ENCODE results near the gene CRIM1.
A peak's percentile ranks its signal among the peaks of the same experiment; 100 is the strongest.

The CRIM1 gene

GRCh38 chr2:36490749-36491148 lies 135.2 kb downstream of the CRIM1 start:
- DNase-seq = no peak

DNA sequence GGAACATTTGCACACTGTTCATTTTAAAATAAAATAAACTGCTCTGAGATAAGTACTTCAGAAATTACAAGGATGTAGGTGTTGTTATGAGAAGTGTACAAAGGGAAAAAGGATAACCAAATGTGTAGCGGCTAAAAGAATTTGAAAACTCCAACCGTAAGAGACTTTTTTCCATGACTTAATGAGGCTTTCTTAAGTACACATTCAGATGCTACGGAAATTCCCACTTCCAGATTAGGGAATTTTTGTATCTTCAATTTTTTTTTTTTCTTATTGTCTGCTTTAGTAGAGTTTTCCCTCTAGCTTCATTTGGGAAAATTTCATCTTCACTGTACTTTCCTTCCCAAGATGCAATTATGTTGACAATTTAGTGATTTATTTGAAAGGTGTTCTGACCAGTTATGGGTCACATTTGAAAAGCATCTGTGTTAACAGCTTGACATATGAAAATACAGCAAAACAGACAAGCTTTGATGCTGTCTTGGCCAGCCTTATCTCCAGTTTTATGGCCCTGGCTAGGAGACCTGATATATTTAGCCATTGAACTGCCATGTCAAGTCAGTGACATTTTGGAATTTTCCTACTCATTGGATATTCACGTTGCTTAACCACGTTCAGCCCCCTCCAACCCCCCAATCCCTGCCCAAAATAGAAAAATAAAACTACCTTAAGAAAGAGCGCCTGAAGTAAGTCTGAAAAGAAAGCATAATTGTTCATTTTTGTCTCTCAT lies 136.8 kb downstream of the CRIM1 start:
- DNase-seq = no peak

DNA sequence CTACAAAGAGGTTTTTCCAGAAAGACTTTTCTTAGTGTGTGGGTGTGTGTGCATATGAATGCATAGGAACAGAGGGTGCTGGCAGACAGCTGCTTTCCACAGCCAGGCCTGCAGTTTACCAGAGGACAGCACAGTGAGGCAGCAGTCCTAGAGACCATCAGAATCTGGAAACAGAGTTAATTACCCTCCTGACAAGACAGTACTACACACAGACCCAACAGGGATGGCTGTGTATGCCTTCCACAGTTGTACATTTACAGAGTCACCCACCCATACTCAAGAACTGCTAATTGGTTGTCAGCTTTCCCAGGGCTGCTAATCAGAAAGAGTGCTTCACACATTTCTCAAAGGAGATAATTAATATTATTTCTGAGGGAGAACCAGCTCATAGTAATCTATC lies 137.7 kb downstream of the CRIM1 start:
- no peak for DNase-seq

DNA sequence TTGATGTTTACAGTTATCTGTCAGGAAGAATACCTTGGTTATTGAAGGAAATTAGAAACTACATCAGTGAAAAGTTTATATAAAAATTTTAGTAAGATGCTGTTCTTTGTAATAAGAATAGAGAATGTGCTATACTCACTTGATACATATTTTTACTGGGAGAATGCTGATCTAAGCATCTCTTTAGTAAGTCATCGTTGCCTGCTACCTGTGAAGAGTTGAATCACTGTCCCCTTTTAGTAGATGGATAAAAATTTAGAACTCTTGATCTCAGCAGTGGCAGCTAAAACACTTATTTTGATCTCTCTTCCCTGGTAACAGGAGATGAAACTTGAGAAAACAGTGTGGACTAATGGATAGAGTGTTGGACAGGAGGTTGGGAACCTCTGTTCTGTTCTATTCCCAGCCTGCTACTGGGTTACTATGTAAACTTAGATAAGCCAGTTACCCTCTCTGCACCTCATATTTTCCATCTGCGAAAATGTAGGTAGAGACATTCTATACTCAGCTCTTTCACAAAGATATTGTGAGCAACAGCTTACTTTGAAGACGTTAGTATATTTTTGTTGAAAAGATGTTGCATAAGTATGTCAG lies 142.1 kb downstream of the CRIM1 start:
- DNase-seq = no peak

- DNase-seq = no peak
These were observed 143.7 kb downstream of the CRIM1 start for GRCh38 chr2:36499128-36499820.

- DNase-seq = no peak
These were observed 144.5 kb downstream of the CRIM1 start for GRCh38 chr2:36500072-36500471.

GRCh38 chr2:36502081-36502480 lies 146.5 kb downstream of the CRIM1 start:
- DNase-seq = no peak

DNA sequence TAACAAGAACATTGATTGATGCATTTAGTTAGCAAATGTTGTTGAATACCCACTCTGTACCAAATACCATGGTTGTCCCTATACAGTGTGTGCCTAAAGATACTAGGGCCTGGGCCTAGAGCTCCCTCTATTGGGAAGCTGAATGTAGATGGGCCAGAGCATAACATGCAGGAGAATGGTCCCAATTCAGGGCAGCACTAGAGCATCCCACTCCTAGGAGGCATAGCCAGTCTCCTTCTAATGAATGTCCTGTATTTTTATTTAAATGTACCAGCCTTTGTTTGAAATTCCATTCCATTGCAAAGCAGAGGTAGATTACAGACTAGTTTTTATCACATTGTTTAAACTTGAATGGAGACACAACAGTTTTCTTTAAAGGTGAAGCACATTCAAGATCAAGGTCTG lies 151.8 kb downstream of the CRIM1 start:
- DNase-seq = peak; percentile 10

- DNase-seq = no peak
These were observed 153.5 kb downstream of the CRIM1 start for GRCh38 chr2:36509075-36509474.

DNA sequence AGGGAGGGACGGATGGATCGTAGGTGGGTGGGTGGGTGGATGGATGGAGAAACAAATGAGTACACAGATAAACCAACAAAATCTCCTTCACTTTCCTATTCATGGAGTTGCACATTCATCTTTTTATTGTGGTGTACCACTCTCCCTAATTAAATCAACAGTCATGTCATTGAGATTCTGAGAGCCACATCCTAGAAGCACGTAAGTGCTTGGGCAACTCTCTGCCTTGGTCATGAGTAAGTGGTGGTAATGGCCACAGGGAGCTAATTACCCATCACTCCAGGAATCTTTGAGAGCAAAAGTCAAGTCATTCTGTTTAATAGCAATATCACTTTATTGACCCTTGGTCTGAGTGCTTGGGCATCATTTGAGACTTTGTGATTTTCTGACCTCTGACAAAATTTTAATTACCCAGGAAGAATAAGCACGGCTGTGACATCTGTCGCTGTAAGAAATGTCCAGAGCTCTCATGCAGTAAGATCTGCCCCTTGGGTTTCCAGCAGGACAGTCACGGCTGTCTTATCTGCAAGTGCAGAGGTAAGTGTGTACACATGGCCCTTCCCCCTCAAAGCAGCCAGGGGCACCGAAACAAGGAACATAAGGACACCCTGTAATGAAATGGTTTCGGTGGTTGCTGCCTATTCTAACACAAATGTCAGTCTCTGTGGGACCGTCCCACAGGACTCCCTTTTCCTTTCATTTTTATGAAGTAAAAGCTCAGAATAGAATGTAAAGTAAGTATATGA lies 156.5 kb downstream of the CRIM1 start:
- no peak for DNase-seq

DNA sequence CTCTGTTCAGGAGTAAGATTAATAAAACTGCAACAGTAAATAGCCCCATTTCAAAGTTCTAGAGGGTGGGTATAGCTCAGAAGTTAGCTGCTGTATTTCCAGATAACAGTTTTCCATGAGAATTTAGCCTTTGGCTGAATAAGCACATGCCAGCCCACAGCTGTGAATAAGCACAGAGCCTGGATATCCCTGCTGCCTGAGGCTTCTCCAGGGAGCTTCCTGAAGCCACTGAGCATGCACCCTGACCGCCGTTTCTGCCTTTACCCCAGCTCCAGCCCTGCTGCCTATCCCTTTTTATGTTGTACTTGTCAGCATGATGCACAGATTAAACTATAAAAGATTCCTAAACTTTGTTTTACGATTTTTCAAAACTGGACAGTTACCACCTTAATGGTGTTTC lies 157.1 kb downstream of the CRIM1 start:
- no peak for DNase-seq

DNA sequence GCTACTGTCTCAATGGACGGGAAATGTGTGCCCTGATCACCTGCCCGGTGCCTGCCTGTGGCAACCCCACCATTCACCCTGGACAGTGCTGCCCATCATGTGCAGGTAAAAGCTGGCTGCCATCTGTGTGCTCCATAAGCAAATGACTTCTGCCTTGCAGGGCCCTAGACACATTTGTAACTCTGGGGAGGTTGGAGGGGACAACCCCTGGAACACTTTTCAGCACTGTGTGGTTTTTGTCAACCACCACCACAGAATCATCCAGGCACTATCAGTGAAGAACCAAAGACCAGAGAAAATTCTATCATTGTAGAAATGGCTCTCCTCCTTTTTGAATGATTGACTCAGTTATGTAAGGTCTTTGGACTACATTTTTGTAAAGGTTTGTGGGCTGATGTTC lies 158.1 kb downstream of the CRIM1 start:
- no peak for DNase-seq

DNA sequence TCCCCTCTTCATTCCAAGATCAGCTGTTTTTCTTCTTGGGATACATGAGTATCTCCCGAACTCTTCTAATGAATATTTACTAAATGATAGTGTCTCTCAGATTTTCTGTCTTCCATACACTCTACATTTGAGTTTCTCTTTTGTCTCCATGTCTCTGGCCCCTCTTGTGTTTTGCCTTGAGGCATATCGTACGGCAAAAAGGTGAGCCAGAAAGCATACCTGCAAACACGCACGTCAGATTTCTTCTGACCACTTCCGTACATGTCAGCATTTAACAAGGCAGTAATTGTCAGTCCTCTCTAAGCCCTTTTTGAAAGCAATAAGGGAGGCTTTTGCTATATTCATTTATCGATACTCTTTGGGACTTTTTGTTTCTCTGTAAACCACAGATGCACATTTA lies 160.0 kb downstream of the CRIM1 start:
- no peak for DNase-seq

GRCh38 chr2:36516136-36516870 lies 160.7 kb downstream of the CRIM1 start:
- DNase-seq = no peak

GRCh38 chr2:36520431-36520830 lies 164.9 kb downstream of the CRIM1 start:
- DNase-seq = no peak

DNA sequence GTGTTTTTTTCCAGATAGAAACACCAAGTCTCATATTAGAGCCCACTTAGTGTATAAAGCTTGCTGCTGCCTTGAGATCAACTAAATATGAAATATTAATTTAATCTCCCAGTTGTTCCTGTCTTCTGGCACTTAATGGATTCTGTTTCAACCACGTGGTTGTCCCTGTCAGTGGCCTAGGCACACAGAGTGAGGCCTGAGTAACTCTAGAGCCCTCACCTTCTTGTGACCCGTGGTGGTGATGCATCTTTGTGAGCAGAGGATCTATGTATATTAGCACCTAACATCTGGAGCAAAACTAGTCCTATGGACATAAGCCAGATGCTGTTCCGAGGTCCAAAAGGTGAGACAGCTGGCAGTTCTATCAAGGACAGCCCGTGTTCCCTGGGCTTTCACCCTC lies 167.6 kb downstream of the CRIM1 start:
- DNase-seq = no peak

- DNase-seq = no peak
These were observed 169.7 kb downstream of the CRIM1 start for GRCh38 chr2:36525245-36525644.

DNA sequence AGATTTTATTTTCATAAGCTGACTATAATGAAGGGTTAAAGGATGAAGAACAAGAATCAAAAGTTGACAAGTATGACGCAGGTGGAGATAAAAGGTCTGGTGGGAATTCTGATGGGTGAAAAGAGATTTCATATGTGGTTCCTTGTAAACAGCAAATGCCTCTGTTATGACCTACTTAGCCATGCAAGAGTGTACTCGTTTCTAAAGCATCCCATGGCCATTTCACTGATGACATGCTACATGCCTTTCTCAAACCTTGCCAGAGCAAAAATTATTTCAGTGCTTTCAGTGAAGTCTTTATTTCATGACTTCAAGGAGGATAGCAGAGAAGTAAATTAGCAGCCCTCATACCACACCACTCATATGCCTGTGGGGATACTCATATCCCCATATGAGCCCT lies 170.6 kb downstream of the CRIM1 start:
- no peak for DNase-seq

DNA sequence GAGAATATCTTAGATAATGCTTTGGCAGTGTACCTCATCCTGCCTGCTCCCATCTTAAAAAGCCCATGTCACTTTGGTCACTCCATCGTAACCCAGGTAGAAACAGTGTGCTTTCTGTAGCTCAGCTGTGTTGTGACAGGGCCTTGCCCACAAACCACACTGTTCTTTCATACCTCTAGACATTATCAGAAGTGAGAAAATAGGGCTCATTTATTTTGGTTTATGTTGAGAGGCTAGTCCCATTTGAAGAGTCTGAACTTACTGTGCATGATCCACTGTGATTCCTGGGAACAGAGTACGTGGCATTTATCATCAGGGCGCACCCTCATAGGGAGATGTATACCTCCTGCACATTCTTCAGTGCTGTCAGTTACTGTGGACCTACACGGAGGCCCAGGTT lies 172.7 kb downstream of the CRIM1 start:
- no peak for DNase-seq

DNA sequence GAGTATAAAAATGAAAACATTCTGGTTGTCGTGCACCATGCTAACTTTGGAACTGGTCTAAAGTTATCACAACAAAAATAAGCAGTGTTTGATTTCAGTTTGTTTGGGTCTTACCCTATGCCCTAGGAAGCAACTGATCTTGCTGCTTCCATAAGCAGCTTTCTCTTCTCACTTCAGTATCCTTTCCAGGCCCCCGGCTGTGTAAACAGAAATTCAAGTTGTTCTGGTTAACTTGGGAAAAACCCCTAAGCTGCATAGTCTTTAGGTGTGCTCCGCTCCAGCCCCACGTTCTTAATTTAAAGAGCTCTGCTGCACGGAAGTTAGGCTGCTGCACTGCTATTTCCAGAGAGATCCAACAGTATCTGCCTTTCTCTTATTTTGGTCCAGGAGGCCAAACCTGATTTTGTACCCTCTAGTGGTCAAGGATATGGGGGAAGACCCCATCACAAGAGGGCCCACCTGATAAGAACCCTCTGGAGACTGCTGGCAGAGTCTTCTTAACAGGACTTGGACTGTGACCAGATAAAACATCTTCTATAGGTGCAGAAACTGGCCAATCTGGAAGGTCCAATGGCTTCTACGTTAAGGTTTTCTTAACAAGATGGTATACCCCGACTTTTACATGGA lies 173.3 kb downstream of the CRIM1 start:
- no peak for DNase-seq

DNA sequence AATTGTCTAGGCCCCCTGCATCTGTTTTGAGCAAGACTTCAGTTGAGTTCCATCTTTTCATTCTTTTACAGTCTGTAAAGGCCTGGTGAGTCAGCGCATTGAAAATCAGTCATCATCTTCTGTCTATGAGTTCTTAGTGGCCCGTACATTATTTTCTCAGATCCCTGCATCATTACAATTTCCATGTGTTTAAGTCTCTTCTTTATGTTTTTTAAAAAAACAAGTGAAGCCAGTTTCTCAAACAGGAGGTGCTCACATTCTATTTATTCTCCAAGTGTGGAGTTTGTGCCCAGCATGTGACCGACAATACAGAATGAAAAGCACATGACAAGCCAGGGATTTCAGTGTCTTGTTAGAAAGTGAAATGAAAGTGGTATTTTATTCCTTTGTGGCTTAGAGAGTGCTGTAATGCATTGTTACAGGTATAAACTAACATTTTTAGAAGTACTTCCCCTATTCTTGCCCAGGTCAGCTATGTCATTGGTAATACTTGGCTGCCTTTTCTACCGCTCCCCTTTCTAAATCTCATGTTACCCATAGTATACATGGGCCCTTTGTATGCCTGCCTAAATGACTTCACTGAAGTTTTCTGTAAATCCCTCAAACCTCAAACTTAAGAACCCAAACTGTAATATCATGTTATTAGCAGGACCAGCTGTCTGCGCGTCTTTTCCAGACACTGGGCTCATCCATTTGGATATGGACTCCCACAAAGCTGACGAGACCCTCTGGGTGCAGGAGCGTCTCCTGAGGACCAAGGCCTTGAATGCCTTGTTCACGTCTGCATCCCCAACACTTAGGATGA lies 174.8 kb downstream of the CRIM1 start:
- DNase-seq = no peak

DNA sequence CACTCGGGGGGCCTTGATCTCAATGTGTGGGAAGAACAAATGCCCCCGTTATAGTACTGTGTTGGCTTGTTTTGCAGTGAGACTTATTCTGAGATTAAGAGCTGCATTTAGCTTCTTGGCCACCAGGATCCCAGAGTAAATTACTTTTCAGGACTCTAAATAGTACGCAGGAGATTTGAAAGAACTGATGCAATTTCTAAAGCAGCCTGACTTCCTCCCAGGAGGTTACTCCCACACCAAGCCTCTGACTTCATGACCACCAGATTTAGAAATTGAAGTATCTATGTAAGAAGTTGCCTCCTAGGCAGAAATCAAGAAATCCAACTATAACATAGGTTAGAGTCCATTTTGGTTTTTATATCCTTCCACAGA lies 175.4 kb downstream of the CRIM1 start:
- DNase-seq = no peak
